Activated CD8-positive, alpha-beta T cell treated with anti-CD3 and anti-CD28 coated beads for 36 hours (primary cell): Measurements from ENCODE around the gene CDK15. TPM values are rescaled to one million over a fixed set of nuclear protein-coding genes. Genes with fewer than 3 reads are reported as not detected.

Experiments used
- ATAC-seq: fragments of 200-7000 bp; cut with Tn5 transposase; one replicate; pipeline ENCODE4 v1.10.0; 2021; ENCODE audit warnings: mild to moderate bottlenecking, moderate library complexity
- CTCF ChIA-PET: fragments of 350-600 bp; sonication (Branson Sonifier 250); formaldehyde crosslinking; loops from one replicate; lab custom pipeline; 2021; ENCODE audit warnings: antibody characterized with exemption; lab: Charles Lee
- POLR2A ChIA-PET: fragments of 350-600 bp; sonication (Branson Sonifier 250); formaldehyde crosslinking; loops from one replicate; lab custom pipeline; 2021; ENCODE audit warnings: antibody characterized with exemption; lab: Charles Lee
- DNase-seq: peaks from one replicate; pipeline ENCODE4 v3.0.0-alpha.2; 2020
- H3K27ac Mint-ChIP-seq: one replicate; pipeline ENCODE4 v1.8.0; 2021; ENCODE audit warnings: mild to moderate bottlenecking, mixed read lengths
- H3K27me3 Mint-ChIP-seq: one replicate; pipeline ENCODE4 v1.8.0; 2021; ENCODE audit warnings: mixed read lengths
- H3K36me3 Mint-ChIP-seq: one replicate; pipeline ENCODE4 v1.8.0; 2021; ENCODE audit warnings: low read depth, mixed read lengths
- H3K4me1 Mint-ChIP-seq: one replicate; pipeline ENCODE4 v1.8.0; 2021; ENCODE audit warnings: low read depth, mixed read lengths
- H3K4me3 Mint-ChIP-seq: one replicate; pipeline ENCODE4 v1.8.0; 2021; ENCODE audit warnings: mild to moderate bottlenecking, moderate library complexity, mixed read lengths
- H3K9me3 Mint-ChIP-seq: one replicate; pipeline ENCODE4 v1.8.0; 2021; ENCODE audit warnings: mixed read lengths
- intact Hi-C: fragments of 100-400 bp; cut with micrococcal nuclease; formaldehyde crosslinking; loops from one replicate; pipeline ENCODE4 v1.10.0; 2022
- total RNA-seq, 2 experiments: library from RNA; stranded (reverse); gene quantifications; one replicate each; pipeline ENCODE4 v1.2.3, GENCODE V29; 2021
- TF ChIP-seq, protein P1 (sequence below): fragments of 200-600 bp; IDR thresholded peaks from one replicate; pipeline ENCODE4 v1.8.0; 2022; ENCODE audit warnings: antibody characterized with exemption, mild to moderate bottlenecking

CDK15 gene
- total RNA-seq, 2 experiments from 2014 or later = not detected

GRCh38 chr2:201937343-201937742 is 131.0 kb downstream of the CDK15 start:
- Mint-ChIP-seq H3K9me3 (no peaks in the 10 kb centered on the region), H3K4me1 (no peaks in the 10 kb centered on the region), H3K27me3 (peaks cover 11% of the 10 kb centered on the region), H3K36me3 (no peaks in the 10 kb centered on the region), H3K27ac (no peak overlapping the region), H3K4me3 (no peak overlapping the region)
- ChIA-PET POLR2A (no interaction called here), CTCF (interaction anchor here (2.1 kb wide), 1 partner anchor 77 kb away, joined by 6 read pairs; no protein-coding TSS in a partner anchor)
- TF ChIP-seq, protein P1, sequence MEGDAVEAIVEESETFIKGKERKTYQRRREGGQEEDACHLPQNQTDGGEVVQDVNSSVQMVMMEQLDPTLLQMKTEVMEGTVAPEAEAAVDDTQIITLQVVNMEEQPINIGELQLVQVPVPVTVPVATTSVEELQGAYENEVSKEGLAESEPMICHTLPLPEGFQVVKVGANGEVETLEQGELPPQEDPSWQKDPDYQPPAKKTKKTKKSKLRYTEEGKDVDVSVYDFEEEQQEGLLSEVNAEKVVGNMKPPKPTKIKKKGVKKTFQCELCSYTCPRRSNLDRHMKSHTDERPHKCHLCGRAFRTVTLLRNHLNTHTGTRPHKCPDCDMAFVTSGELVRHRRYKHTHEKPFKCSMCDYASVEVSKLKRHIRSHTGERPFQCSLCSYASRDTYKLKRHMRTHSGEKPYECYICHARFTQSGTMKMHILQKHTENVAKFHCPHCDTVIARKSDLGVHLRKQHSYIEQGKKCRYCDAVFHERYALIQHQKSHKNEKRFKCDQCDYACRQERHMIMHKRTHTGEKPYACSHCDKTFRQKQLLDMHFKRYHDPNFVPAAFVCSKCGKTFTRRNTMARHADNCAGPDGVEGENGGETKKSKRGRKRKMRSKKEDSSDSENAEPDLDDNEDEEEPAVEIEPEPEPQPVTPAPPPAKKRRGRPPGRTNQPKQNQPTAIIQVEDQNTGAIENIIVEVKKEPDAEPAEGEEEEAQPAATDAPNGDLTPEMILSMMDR = no peak
- DNase-seq = no peak
- ATAC-seq = no peak
- intact Hi-C loops = no loop called here

GRCh38 chr2:201938156-201938775 is 131.9 kb downstream of the CDK15 start:
- no peaks in the 10 kb centered on the region for H3K9me3 Mint-ChIP-seq
- no peak overlapping the region for H3K27ac Mint-ChIP-seq
- H3K36me3 Mint-ChIP-seq = no peaks in the 10 kb centered on the region
- no peak for DNase-seq
- ChIA-PET POLR2A (interaction anchor here (0.6 kb wide), 1 partner anchor 51 kb away, joined by 3 read pairs; no protein-coding TSS in a partner anchor), CTCF (interaction anchor here (2.1 kb wide), 1 partner anchor 78 kb away, joined by 6 read pairs; no protein-coding TSS in a partner anchor)
- no peak for ATAC-seq
- H3K4me1 Mint-ChIP-seq = no peaks in the 10 kb centered on the region
- intact Hi-C loops = no loop called here
- peaks cover 11% of the 10 kb centered on the region for H3K27me3 Mint-ChIP-seq
- TF ChIP-seq, protein P1 = no peak
- no peak overlapping the region for H3K4me3 Mint-ChIP-seq

DNA sequence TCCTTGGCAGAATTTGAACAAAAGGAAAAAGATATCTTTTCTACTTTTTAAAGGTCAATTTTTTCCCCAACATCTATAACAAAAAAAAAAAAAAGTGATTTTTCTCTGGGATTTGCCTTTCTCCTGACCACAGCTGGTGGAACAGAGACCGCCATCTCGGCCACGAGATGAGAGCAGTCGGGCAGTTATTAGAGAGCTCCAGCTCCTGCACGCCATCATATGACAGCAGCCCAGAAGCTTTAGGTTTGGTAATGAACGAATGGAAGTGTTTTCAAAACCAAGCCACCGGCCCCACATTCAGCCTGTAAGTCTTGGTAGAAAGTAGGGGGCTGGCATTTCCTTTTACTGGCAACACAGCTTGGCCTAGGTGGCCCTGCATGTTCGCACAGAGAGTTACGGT is 132.4 kb downstream of the CDK15 start:
- no peak for ATAC-seq
- Mint-ChIP-seq H3K27ac (no peak overlapping the region), H3K4me3 (no peak overlapping the region), H3K9me3 (no peaks in the 10 kb centered on the region), H3K36me3 (no peaks in the 10 kb centered on the region), H3K4me1 (no peaks in the 10 kb centered on the region), H3K27me3 (peaks cover 11% of the 10 kb centered on the region)
- no peak for DNase-seq
- POLR2A ChIA-PET = no interaction called here
- intact Hi-C loops = no loop called here
- TF ChIP-seq, protein P1 = no peak
- CTCF ChIA-PET = interaction anchor here (2.1 kb wide), 1 partner anchor 78 kb away, joined by 6 read pairs; no protein-coding TSS in a partner anchor

DNA sequence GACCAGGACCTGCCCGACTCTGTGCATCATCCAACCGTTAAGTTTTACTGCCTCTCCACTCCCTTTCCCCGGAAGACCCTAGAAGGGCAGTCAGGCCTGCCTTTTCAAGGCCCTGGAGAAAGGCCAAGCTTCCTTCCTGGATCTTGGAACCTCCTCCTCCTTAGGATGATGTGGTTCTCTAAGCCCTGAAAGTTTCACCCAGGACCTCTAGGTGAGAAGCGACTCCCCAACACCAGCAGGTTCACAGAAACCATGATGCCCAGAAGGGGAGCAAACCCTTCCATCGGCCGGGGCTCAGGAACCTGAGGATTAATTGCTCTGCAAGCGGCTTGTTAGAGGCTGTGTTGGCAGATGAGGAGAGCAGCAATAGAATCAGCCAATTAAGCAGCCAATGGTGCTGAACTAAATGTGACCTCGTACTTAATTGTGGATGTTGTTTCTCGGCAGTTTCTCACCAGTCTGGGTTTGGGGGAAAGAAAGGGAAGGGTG is 133.2 kb downstream of the CDK15 start:
- H3K27me3 Mint-ChIP-seq = peaks cover 11% of the 10 kb centered on the region
- no peaks in the 10 kb centered on the region for H3K36me3 Mint-ChIP-seq
- DNase-seq (no peak), ATAC-seq (no peak)
- ChIA-PET CTCF (no interaction called here), POLR2A (no interaction called here)
- no peak overlapping the region for H3K4me3 Mint-ChIP-seq
- intact Hi-C loops = no loop called here
- no peaks in the 10 kb centered on the region for H3K4me1 Mint-ChIP-seq
- TF ChIP-seq, protein P1 = no peak
- no peaks in the 10 kb centered on the region for H3K9me3 Mint-ChIP-seq
- no peak overlapping the region for H3K27ac Mint-ChIP-seq

DNA sequence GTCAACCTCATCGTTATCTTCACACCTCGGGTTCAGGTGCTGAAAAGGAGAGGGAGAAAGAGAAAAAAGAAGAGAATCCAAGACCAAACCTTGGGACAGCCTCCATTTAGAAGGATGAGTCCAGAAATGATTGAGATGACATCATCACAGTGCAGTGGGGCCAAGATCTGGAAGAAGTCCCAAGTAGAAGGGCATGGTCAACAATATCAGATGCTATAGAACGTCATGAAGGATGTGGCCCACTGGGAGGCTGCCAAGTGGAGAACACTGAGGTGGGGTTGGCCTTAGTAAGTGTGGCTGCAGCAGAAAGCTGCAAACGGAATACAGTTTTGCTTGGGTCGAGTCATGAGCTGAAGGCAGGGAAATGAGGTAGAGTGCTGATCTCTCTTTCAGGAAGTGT is 136.2 kb downstream of the CDK15 start:
- Mint-ChIP-seq H3K4me1 (no peaks in the 10 kb centered on the region), H3K36me3 (no peaks in the 10 kb centered on the region), H3K27ac (no peak overlapping the region), H3K9me3 (no peaks in the 10 kb centered on the region), H3K4me3 (no peak overlapping the region), H3K27me3 (peaks cover 2% of the 10 kb centered on the region)
- no peak for DNase-seq
- CTCF ChIA-PET = no interaction called here
- TF ChIP-seq, protein P1 = no peak
- intact Hi-C loops = no loop called here
- ATAC-seq = no peak
- POLR2A ChIA-PET = no interaction called here
